HFFc6 (cell line): ENCODE measurements around the gene SLC29A3. TPM values are rescaled to one million over a fixed set of nuclear protein-coding genes. Genes with fewer than 3 reads are reported as not detected.

ENCODE experiments used
- DNase-seq: peaks from one replicate; pipeline ENCODE4 v3.0.0-alpha.2; 2018
- H3K27ac Mint-ChIP-seq: 2 replicates; pipeline ENCODE4 v1.8.0; 2020; ENCODE audit warnings: mild to moderate bottlenecking, mixed read lengths
- H3K27me3 Mint-ChIP-seq: 2 replicates; pipeline ENCODE4 v1.8.0; 2021; ENCODE audit warnings: mild to moderate bottlenecking, moderate library complexity, mixed read lengths; ENCODE audit not compliant: insufficient read depth
- H3K36me3 Mint-ChIP-seq: 2 replicates; pipeline ENCODE4 v1.8.0; 2021; ENCODE audit warnings: low read depth, mixed read lengths
- H3K4me1 Mint-ChIP-seq: 2 replicates; pipeline ENCODE4 v1.8.0; 2020; ENCODE audit warnings: low read depth, mixed read lengths
- H3K4me3 Mint-ChIP-seq: 2 replicates; pipeline ENCODE4 v1.8.0; 2020; ENCODE audit warnings: mild to moderate bottlenecking, moderate library complexity, mixed read lengths
- H3K9me3 Mint-ChIP-seq: 2 replicates; pipeline ENCODE4 v1.8.0; 2020; ENCODE audit warnings: mild to moderate bottlenecking, mixed read lengths
- CTCF ChIP-seq: fragments of 200-600 bp; sonication (generic); IDR thresholded peaks from 2 replicates; pipeline ENCODE4 v1.5.0; 2021; ENCODE audit warnings: antibody characterized with exemption, mild to moderate bottlenecking
- total RNA-seq, 6 experiments: library from RNA; stranded (reverse); fragmentation: NEBNext Ultra II Directional; extraction: Animal tissue kit (Norgen Biotek cat#: 25700); gene quantifications; 2 replicates in 1 of 6; 3 replicates in 5 of 6; pipeline ENCODE4 v1.2.3, GENCODE V29; 2021

SLC29A3 gene
- total RNA-seq, 6 experiments from 2014 or later, result 2.1 to 4.4 (median 2.7) TPM

DNA sequence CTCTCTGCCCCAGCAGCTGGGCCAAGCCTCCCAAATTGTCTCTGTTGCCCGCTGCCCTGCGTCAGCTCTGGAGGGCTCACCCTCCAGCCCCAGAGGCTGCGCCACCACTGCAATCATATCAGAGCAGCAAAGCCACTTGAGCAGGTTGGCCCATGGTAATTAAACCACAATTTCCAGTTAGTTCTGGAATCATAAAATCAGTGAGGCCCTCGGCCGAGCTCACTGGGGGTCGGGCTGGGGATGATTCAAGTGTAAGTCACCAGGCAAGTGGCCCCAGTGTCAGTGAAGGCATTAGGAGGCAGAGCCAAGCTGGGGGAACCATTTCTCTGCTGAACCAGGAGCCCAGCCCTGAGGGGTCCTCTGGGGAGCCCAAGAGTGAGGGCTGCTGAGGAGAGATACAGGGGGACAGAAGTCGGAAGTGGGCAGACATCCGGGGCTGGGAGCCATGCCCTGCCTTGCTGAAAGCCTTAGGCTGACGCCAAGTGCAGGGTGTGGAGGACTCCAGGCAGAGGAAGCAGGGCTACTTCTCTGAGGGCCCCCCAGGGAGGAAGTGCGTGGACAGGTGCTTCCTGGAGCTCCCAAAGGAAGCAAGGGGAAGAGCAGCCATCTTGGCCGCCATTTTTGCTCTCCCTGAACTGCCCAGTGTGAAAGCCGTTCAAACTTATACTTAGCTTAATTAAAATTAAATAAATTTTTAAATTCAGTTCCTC is 29.5 kb upstream of the SLC29A3 start:
- H3K4me3 Mint-ChIP-seq, result no peak overlapping the region

DNA sequence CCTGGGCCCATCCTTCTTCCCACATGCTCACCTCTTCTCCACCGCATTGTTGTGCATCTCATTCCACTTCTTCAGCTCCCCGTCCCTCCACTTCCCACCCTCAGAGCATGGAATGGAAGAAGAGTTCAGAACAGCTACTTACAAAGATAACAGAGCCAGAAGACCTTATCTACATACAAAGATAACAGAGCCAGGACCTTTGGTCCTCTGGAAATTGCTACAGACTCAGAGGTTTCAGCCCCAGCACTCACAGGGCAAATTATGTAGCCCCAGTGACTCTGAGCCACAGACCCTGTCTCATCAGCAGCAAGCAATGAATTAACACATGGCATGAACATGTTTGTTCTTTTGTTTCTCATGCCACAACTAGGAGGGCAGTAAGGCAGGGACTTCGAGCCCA is 28.7 kb upstream of the SLC29A3 start:
- H3K9me3 Mint-ChIP-seq, result no peaks in the 10 kb centered on the region
- peaks cover 8% of the 10 kb centered on the region; the same call in 1 of the 2 replicates for H3K4me1 Mint-ChIP-seq
- peaks cover 3% of the 10 kb centered on the region for H3K27me3 Mint-ChIP-seq
- no peak for TF ChIP-seq CTCF
- H3K27ac Mint-ChIP-seq, result no peak overlapping the region
- DNase-seq, result no peak
- no peak overlapping the region for H3K4me3 Mint-ChIP-seq
- H3K36me3 Mint-ChIP-seq, result no peaks in the 10 kb centered on the region

More for the DNA sequence above, 29.5 kb upstream of the SLC29A3 start:
- TF ChIP-seq CTCF, result no peak
- Mint-ChIP-seq H3K36me3 (no peaks in the 10 kb centered on the region), H3K27me3 (peaks cover 3% of the 10 kb centered on the region), H3K4me1 (peaks cover 8% of the 10 kb centered on the region; the same call in 1 of the 2 replicates), H3K27ac (no peak overlapping the region), H3K9me3 (no peaks in the 10 kb centered on the region)
- DNase-seq, result no peak

- no peak for TF ChIP-seq CTCF
- Mint-ChIP-seq H3K4me1 (peaks cover 8% of the 10 kb centered on the region; the same call in 1 of the 2 replicates), H3K27me3 (peaks cover 3% of the 10 kb centered on the region), H3K36me3 (no peaks in the 10 kb centered on the region), H3K27ac (no peak overlapping the region), H3K4me3 (no peak overlapping the region), H3K9me3 (no peaks in the 10 kb centered on the region)
- no peak for DNase-seq
These were observed 28.1 kb upstream of the SLC29A3 start for GRCh38 chr10:71290806-71291527.

GRCh38 chr10:71291528-71291900 is 27.5 kb upstream of the SLC29A3 start:
- Mint-ChIP-seq H3K4me3 (no peak overlapping the region), H3K36me3 (no peaks in the 10 kb centered on the region)
- no peak for DNase-seq

More at GRCh38 chr10:71291528-71291900, 27.5 kb upstream of the SLC29A3 start:
- no peak for TF ChIP-seq CTCF
- H3K9me3 Mint-ChIP-seq, result no peaks in the 10 kb centered on the region
- no peak overlapping the region for H3K27ac Mint-ChIP-seq
- peaks cover 8% of the 10 kb centered on the region; the same call in 1 of the 2 replicates for H3K4me1 Mint-ChIP-seq
- peaks cover 3% of the 10 kb centered on the region for H3K27me3 Mint-ChIP-seq
